Dedifferentiated amniotic fluid mesenchymal stem cell (primary cell): ENCODE data around the gene AGBL1.

Source experiments
- DNase-seq: peaks from one replicate; pipeline ENCODE4 v3.0.0-alpha.2; 2016; ENCODE audit errors: extremely low spot score

AGBL1 gene

GRCh38 chr15:86079508-86080266 is at the start of gene AGBL1:
AGBL1 (plus strand) TSS chr15:86079871.
- no peak for DNase-seq

- DNase-seq: no peak
Measured at GRCh38 chr15:86034904-86035303, 44.8 kb upstream of the AGBL1 start.

GRCh38 chr15:86036243-86036642 is 43.4 kb upstream of the AGBL1 start:
- no peak for DNase-seq

- no peak for DNase-seq
Measured at GRCh38 chr15:86038491-86038890, 41.2 kb upstream of the AGBL1 start.

- DNase-seq: no peak
Measured at GRCh38 chr15:86040356-86041033, 39.2 kb upstream of the AGBL1 start.

- no peak for DNase-seq
Measured at GRCh38 chr15:86041399-86041798, 38.3 kb upstream of the AGBL1 start.

- no peak for DNase-seq
Measured at GRCh38 chr15:86042226-86042625, 37.4 kb upstream of the AGBL1 start.

GRCh38 chr15:86044981-86045380 is 34.7 kb upstream of the AGBL1 start:
- no peak for DNase-seq

GRCh38 chr15:86054338-86054737 is 25.3 kb upstream of the AGBL1 start:
- no peak for DNase-seq

GRCh38 chr15:86055688-86056087 is 24.0 kb upstream of the AGBL1 start:
- no peak for DNase-seq

GRCh38 chr15:86059851-86060250 is 19.8 kb upstream of the AGBL1 start:
- DNase-seq: no peak

- DNase-seq: no peak
Measured at GRCh38 chr15:86060674-86061073, 19.0 kb upstream of the AGBL1 start.

GRCh38 chr15:86061581-86061980 is 18.1 kb upstream of the AGBL1 start:
- no peak for DNase-seq

- DNase-seq: no peak
Measured at GRCh38 chr15:86062646-86063243, 16.9 kb upstream of the AGBL1 start.

- no peak for DNase-seq
Measured at GRCh38 chr15:86063356-86064095, 16.1 kb upstream of the AGBL1 start.

- DNase-seq: no peak
Measured at GRCh38 chr15:86064326-86064725, 15.3 kb upstream of the AGBL1 start.

- no peak for DNase-seq
Measured at GRCh38 chr15:86066174-86066834, 13.4 kb upstream of the AGBL1 start.

GRCh38 chr15:86073281-86073680 is 6.4 kb upstream of the AGBL1 start:
- no peak for DNase-seq

GRCh38 chr15:86076468-86076867 is 3.2 kb upstream of the AGBL1 start:
- no peak for DNase-seq

- DNase-seq: no peak
Measured at GRCh38 chr15:86077070-86077469, 2.6 kb upstream of the AGBL1 start.

GRCh38 chr15:86080302-86080701 is 631 bp downstream of the AGBL1 start:
- DNase-seq: no peak
